K562 (cell line): ENCODE results near the gene TCF3. TPM values are rescaled to one million over a fixed set of nuclear protein-coding genes. Genes with fewer than 3 reads are reported as not detected.

Experiments
- AFF4 ChIP-seq: sonication (generic); formaldehyde crosslinking; IDR thresholded peaks from 2 replicates; pipeline ENCODE4 v1.8.0; 2023; ENCODE audit warnings: mild to moderate bottlenecking, missing genetic modification reagents
- L3MBTL2 ChIP-seq: fragments of 450-650 bp; IDR thresholded peaks from 2 replicates; pipeline ENCODE4 v1.6.1; 2016; ENCODE audit warnings: mild to moderate bottlenecking, moderate library complexity
- NUFIP1 ChIP-seq: fragments of 450-650 bp; IDR thresholded peaks from 2 replicates; pipeline ENCODE4 v1.6.1; 2018; ENCODE audit not compliant: partially characterized antibody
- POLR2AphosphoS5 ChIP-seq: IDR thresholded peaks from 2 replicates; pipeline ENCODE4 v1.6.1; 2011; ENCODE audit warnings: mild to moderate bottlenecking, low read depth, low read length, moderate library complexity; ENCODE audit not compliant: control insufficient read depth, insufficient read depth
- ZBTB9 ChIP-seq: fragments of 450-650 bp; formaldehyde crosslinking; IDR thresholded peaks from 2 replicates; pipeline ENCODE4 v1.4.0; 2020; ENCODE audit warnings: mild to moderate bottlenecking, moderate library complexity
- ZNF274 ChIP-seq: IDR thresholded peaks from 2 replicates; pipeline ENCODE4 v1.6.1; 2011; ENCODE audit warnings: low read depth, mild to moderate bottlenecking, low read length, moderate library complexity, borderline replicate concordance
- polyA plus RNA-seq, 8 experiments: library from polyadenylated mRNA; depleted of rRNA in 4 of 8; stranded (reverse) in 5 of 8; unstranded in 3 of 8; fragments of >200 nt; fragmentation: Nextera tagmentation in 2 of 8; fragmentation: Illumina TruSeq in 1 of 8; extraction: Ambion mirVana in 2 of 8; extraction: Trizol in 1 of 8; gene quantifications; 2 replicates each; pipeline versions ENCODE4 v1.2.1 to v1.2.3, GENCODE V29; 2011 to 2014; ENCODE audit warnings: inconsistent platforms in 1 of 8, missing spikeins in 1 of 8
- total RNA-seq, 7 experiments: library from RNA; depleted of rRNA in 6 of 7; stranded (reverse); fragments of >200 nt in 6 of 7; fragmentation: Illumina TruSeq in 2 of 7; extraction: Trizol in 2 of 7; gene quantifications; 2 replicates each; pipeline versions ENCODE4 v1.2.1 to v1.2.3, GENCODE V29; 2011 to 2021; ENCODE audit warnings: low replicate concordance in 1 of 7

Gene TCF3
- total and polyA plus RNA-seq, 9 of the 15 experiments (the other 6 are each of a cell fraction or from before 2014, with no cell fraction given): 5.6 to 259 (median 84.0) TPM

GRCh38 chr19:1609103-1609396, 43.4 kb downstream of the TCF3 start (continued):
- TF ChIP-seq ZBTB9 (no peak), POLR2AphosphoS5 (no peak), NUFIP1 (no peak), AFF4 (no peak), ZNF274 (no peak), L3MBTL2 (no peak)
